NCI-H226 (cell line): ENCODE data around the gene MLF2.
A peak's percentile ranks its signal among the peaks of the same experiment; 100 is the strongest.

Experiments
- DNase-seq: peaks from one replicate; pipeline ENCODE4 v3.0.0-alpha.2; 2015

The MLF2 gene, protein sequence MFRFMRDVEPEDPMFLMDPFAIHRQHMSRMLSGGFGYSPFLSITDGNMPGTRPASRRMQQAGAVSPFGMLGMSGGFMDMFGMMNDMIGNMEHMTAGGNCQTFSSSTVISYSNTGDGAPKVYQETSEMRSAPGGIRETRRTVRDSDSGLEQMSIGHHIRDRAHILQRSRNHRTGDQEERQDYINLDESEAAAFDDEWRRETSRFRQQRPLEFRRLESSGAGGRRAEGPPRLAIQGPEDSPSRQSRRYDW

DNA sequence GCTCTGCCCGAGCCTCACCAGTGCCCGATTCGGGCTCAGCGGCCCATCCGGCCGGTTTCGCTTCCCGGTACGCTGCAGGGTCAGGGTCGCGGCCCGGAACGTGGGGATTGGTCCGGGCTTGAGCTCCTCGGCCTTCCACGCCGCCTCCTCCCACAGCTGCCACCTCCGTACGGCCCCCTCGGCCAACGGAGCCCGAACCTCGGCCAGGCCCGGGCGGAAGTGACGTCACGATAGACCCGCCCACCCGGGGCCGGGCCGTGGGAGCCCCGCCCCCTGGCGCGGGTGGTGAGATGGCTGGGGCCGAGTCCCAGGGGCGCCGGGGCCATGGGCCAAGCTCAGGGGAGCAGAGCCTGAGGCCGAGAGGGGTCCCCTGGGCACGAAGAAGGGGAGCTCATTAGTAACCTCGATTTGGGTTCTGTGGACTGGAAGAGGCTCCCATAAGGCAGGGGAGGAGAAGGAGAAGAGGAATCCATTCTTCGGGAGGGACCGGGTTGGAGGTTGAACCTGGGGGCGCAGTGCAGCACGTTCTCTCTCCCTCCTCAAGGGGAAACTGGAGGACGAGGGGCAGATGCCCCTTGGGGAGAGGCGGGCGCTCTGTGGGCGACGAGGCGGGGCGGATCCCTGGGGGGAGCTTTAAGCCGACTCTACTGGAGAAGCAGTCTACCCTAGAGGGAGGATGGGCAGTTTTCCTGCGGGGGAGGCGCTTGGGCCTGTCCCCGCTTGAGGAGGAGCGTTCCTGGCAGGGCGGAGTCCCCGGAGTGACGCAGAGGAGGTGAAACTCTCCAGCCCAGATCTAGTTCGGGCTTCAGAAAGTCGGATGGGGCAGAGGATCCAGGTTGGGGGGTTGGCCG is at the start of gene MLF2:
Gene MLF2, minus strand, starts transcription at position 221 of the 851 bp plus-strand sequence. CDS start 807 bp downstream, outside the sequence.
- peak; percentile 98 for DNase-seq

DNA sequence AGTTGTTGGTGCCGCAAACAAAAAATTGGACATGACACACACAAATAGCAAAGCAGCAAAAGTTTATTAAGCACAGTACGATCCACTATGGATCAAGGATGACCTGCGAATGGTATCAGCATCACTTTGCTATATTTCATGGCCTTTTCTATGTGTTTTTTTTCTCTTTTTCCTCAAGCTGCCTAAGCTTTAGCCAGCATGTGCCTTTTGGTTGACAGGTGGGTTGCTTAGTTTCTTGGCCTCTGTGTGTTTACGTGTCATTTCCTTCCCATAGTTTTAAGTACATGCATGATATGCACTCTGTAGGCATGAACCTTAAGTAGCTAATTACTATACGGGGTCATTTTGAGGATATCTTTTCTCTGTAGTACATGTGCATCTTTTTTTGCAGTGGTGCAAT is 46.2 kb upstream of the MLF2 start:
- DNase-seq = no peak

DNA sequence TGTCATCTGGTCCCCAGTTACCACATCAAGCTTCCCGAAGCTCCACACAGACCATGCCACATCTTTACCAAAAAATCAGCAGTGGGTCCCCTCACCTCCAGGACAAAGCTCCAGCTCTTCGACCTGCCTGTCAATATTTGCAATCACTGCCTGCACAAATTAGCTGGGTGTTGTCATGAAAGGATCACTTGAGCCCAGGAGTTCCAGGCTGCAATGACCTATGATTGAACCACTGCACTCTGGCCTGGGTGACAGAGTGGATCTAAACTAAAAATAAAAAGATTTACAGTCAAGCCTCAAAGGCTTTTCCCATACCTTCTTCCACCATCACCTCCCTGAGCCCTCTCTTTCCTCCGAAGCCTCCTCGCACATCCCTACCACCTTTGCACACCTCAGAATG is 43.6 kb upstream of the MLF2 start:
- DNase-seq = no peak

DNA sequence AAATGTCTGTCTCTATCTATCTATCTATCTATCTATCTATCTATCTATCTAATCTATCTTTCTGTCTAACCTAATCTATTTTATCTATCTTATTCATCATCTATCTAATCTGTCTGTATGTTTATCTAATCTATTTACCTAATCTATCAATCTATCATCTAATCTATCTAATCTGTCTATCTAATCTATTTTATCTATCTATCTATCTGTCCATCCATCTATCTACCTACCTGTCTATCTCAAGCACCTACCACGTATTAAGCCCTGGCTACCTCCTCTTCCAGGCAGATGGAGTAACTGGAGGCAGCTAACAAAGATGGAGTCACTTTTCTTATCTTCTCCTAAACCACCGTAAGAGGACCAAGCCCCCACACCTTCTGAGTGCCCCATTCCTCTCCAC is 42.1 kb upstream of the MLF2 start:
- DNase-seq = no peak

DNA sequence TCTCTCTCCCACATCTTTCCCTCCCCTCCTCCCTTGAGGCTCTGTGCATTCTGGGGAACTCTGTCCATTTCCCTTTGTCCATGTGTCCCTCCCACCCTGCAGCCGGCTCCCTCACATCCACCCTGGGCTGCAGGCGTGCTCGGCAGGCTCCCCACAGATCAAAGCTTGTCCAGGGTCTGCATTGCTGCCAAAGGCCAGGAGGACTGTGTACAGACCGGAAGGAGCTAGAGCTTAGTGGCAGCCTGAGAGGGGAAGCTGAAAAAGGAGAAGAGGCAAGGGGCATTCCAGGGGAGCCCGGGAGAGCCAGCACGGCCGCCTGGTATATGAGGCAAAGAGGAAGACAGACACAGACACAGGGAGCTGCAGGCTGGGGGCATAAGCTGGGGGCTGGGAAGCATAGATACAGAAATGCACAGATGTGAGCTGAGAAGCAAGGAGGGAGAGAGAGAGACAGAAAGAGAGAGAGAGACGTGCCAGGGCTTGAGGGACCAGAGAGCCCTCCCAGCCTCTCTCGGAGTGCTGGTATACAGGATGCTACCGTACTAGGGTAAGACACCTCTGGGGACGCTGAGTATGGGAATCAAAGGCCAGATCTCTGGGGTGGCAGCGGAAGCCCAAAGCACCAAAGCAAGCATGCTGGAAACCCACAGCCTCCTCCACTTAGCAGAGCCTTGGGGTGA is 39.7 kb upstream of the MLF2 start:
- no peak for DNase-seq

DNA sequence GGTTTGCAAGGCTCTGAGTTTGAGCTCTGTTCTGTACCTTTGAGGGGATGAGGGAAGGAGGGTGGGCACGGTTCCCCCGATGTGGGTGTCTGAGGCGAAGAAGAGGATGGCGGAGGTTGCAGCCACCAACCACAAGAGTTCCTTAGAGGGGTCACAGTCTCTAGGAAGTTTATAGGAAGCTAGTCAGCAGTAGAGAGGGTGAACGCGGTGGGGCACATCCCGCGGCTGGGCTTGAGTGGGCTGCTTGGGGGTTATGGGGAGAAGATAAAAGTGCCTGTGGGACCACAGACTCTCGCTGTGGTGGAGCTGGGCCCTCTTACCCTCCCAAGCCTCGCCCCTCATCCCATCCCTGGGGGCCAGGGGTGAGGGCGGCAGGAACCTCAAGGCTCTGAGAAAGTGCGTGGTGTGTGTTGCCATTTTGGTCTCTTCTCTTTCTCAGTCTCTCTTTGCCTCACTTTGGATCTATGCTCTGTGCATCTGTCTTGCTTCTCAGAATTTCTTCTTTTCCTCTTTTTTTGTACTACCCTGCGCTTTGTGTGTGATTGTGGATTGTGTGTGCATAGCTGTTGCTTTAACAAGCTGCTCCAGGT is 39.1 kb upstream of the MLF2 start:
- DNase-seq = no peak

DNA sequence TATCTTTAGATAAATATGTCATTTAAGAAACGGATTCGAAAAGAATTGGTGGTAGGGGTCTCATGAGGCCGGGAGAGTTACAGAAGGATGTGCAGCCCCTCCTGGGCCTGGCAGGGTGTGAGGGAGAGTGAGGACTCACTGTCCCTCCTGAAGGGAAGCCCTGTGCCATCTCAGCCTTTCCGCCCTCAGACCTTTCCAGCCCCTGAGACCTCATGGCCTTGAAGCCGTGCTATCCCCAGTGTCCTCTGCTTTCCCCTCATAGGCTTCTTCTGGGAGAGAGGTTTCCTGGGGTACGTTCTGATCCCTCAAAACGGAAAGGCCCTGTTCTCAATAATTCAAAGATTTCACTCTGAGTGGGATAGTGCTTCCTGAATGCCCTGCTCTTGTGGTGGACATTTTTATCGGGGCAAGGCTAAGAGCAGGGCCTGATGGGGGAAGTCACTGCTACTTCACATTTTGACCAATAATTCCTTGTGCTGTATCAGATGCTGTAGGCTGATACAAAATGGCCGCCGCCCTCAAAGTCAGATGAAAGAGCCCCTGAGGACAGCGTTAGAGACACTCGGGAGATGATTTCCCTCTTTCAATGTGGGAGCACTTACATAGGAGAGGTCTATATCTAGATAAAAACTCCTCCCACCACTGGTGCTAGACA is 37.7 kb upstream of the MLF2 start:
- DNase-seq = no peak

DNA sequence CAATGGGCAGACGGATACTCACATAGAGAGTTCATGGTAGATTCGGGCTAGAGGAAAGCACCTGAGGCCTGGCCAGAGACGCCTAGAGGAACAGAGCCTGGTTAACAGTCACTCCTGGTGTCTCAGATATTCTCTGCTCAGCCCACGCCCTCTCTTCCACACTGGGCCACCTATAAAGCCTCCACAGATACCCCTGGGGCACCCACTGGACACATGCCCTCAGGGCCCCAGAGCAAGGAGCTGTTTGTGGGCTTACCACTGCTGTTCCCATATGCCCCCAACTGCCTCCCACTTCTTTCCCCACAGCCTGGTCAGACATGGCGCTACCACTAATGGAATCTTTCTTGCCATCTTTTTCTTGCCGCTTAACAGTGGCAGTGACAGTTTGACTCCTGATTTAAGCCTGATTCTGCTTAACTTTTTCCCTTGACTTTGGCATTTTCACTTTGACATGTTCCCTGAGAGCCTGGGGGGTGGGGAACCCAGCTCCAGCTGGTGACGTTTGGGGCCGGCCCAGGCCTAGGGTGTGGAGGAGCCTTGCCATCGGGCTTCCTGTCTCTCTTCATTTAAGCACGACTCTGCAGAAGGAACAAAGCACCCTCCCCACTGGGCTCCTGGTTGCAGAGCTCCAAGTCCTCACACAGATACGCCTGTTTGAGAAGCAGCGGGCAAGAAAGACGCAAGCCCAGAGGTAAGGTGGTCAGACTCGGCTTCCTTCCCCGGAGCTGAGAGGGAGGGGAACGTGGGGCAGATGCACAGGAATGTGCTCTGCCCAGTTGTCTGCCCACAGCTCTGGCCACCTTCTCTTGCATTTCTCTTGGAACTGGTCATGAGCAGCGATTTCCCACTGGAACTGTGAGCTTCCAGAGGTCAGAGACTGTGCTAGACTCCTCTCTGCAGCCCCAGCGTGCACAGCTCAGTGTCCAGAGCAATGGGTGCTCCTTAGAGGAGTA is 36.3 kb upstream of the MLF2 start, which contains the start of gene CD4:
Gene CD4, plus strand, starts transcription at position 557 of the 953 bp plus-strand sequence. CDS start 10,611 bp downstream, outside the sequence.
- no peak for DNase-seq

DNA sequence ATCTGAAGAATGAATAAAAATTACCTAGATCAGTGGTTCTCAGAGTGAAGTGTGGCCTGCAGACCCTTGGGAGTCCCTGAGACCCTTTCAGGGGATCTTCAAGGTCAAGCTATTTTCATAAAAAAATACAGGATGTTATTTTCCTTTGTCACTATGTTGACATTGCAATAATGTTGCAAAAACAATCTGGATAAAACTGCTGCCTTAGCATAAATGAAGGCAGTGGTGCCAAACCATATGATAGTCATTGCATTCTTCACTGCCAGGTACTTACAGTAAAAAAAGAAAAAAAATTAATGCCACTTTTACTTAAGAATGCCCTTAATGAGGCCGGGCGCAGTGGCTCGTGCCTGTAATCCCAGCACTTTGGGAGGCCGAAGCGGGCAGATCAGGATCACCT is 34.4 kb upstream of the MLF2 start:
- no peak for DNase-seq

DNA sequence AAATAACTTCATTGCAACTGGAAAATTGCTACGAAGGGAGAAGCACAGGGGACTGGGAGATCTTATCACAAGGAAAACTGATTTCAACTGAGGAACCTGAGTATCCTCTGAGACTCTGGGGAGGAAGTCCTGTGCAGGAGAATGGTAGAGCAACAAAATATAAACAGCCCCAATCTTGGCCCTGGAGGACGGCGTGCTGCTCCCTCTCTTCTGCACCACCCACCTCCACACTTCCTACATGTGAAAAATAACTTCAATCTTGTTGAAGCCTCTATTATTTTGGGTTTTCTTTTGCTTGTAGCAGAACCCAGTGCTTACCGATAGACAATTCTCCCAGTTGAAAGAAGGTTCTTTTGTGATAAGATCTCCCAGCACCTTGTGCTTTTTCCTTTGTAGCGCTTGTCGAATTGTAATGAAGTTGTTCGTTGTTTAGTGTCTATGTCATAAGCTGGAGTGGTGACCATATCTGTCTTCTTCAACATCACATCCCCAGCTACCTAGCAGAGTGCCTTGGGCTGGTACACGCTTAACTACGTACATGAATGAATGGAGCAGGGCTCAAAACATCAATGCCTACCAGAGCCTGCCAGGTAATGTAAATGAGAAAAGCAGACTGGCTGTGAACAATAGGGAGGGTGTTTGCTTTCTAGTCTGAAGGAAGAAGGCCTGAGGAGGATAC is 33.6 kb upstream of the MLF2 start:
- no peak for DNase-seq

DNA sequence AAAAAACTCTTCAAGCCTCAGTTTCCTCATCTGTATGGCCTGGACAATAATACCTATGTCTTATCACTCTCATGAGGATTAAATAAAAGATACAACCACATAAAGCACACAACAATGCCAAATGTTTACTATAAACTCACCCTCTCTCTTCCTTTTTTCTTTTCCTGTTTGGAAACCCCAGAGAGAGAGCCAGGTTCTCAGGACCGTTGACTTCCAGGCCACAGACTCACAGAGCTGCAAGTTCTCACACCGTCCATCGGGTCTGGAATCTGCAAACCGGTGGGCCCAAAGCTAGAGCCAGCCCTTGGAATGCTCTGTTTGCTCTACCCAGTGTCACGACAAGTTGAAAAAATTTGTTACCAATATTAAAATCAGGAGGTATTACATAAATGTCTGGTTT is 31.8 kb upstream of the MLF2 start:
- no peak for DNase-seq

DNA sequence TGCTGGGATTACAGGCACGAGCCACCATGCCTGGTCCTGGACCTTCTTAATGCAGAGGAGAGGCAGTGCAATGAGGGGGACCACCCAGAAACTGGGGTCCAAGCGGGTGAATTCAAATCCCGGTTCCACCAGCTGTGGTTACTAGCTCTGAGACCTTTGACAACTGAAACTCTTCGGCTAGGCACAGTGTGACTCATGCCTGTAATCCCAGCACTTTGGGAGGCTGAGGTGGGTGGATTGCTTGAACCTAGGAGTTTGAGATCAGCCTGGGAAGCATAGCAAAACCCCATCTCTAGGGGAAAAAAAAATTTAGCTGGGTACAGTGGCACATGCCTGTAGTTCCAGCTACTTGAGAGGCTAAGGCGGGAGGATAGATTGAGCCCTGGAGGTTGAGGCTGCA is 31.4 kb upstream of the MLF2 start:
- DNase-seq = no peak

DNA sequence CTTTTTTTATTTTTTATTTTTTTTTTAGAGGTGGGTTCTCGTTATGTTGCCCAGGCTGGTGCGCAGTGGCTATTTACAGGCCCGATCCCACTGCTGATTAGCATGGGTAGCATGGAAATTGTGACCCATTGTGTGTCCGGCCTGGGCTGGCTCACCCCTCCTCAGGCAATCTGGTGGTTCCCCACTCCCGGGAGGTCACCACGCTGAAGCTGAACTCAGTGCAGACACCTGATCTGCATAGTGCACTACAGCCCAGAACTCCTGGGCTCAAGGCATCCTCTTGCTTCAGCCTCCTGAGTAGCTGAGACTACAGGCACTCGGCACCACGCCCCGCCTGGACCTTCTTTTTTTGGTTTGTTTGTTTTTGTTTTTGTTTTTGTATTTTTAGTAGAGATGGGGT is 30.9 kb upstream of the MLF2 start:
- no peak for DNase-seq

DNA sequence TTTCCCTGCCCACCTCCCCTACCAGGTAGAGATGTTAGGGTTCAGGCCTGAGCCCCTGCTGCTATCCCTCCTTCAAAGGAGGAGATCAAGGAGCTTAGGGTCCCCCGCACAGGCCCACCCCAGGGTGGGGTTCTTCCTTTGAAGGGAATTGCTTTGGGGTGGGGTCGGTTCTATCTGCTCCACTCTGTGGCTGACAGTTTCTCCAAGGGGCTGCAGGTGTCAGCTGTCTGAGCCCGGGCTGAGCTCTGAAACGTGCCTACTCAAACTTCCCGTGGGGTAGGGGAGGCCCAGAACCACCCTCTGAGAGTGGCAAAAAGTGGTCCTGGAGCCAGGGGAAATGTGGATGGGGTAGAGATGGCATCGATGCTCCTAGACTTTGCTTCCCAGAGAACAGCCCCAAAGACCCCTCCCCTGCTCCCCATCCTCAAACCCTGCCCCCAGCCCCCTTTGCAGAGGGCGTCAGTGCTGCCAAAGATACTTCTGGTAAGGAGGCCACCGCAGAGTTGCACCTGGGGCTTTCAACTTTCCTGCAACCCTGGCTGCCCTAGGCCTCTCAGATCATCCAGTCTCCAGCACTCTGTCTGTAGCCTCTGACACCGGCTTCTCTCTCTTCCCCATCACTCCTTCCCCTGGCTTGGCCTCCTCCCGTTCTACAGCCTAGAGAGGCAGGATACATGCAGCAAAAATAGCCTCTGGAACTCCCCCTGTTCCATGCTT is 30.1 kb upstream of the MLF2 start:
- no peak for DNase-seq

DNA sequence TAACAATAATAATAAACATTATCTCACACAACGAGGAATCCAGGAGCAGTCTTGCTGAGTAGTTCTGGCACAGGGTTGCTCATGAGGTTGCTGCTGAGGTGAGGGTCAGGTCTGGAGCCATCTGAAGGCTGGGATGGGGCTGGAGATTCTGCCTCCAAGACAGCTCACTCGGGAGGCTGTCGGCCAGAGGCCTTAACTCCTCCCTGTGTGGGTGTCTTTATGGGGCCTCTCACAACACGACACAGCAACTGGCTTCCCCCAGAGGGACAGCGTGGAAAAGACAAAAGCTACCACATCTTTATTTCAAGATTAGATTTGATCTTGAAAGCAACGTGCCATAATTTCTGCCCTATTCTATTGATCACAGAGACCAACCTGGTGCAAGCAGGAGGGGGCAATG is 29.2 kb upstream of the MLF2 start:
- DNase-seq = no peak

DNA sequence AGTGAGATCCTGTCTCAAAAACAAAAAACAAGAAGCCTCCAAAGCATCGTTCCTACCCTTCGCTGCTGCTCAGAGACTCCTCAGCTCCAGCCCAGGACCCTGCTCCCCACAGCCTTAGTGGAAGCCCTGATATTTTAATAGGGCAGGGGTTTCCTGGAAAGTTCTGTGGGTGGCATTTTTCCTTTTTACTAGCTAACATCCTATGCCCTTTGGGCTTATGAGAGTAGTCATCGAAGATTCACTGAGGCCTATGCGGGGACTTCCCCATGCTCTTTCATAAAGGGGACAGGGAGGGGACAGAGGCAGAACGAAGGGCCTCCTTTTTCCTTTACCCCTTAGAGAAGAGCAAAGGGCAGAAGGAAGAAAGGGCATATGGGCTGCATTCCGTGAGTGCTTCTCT is 27.6 kb upstream of the MLF2 start:
- DNase-seq = no peak

DNA sequence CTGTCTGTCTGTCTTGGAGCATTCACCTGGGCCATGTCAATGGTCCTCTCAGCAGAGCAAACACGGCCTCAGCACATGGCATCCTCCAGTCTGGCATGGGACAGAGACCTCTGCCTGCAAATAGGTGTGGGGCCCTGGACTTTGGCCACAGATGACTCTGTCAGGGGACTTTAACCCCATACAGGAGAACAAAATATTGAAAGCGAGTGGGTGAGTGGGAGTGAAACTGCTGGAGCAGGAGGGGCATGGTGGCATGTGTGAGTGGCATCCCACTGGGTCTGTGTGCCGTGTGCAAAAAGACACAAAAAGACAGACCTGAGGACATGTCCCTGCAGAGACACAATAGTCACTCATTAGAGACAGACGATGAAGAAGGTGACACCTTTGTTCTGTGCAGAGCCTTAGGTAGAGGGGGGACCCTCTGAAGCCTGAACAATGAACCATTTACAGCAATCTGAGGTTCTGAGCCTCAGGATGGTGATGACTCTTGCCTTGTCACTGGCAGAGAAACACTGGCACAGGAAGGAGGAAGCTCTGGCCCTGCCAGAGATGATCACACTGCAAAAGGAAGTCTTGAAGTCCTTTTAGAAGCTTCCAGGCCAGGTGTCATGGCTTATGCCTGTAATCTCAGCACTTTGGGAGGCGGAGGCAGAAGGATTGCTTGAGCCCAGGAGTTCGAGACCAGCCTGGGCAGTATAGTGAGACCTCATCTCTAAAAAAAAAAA is 26.9 kb upstream of the MLF2 start:
- DNase-seq = no peak

DNA sequence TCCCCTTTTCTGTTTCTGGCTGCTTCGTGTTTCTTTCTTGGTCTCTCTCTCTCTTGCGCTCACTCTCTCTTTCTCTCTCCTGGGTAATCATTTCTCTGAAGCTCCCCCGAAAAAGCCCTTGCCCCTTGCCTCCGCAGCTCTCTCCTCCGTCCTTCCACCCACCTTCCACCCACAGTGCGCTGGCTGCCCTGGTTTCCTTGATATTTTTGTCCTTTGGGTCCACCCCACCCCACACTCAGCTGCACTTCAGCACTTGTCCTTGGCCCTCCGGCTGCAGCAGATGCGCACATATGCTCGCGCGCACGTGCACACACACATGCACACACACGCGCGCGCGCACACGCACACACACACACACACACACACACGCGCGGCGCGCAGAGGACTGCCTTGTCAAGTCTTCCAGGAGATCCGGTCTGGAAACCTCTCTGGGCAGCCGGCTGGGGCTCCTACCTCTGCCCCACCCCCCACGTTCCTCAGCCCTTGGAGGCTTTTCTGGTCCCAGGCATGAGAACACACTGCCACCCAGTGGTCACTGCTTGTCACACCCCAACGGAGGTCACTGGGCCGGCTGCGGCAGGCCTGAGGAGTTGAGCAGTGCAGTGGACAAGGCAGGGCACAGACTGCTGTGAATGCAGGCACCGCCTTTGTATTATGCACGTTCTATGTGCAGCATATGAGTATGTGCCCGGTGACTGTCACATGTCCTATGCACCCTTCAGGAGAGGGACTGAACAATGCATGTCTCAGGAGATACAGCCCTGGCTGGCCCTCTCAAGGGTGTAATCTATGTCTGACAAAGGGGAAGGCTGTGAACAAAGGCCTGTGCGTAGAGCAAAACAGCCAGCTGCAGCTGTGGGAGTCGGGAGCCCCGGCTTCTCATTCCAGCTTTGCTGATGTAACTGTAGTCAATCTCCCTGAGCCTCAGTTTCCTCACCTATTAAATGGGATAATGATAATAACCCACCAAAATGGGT is 25.9 kb upstream of the MLF2 start:
- peak; percentile 84 for DNase-seq
